Measurements from ENCODE around the gene CPEB1.

The CPEB1 gene

DNA sequence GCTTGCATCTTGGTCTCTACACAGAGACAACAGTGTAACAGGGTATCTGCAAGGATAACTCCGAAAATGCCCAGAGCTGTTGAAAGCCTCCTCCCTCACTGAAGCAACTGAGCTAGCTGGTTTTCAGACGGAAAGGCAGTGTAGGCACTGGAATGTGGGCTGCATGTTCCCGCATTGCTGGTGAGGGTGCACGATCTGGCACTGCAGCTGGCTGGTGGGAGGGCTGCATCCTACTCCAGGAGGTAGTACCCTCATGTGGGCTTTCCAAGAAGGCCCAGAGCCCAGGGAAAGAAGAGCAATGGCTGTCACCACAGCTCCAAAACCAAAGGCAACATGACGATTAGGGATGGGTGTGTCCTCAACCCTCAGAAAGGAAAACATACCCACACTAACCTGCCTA, 78.2 kb downstream of the CPEB1 start:
- TF ChIP-seq, protein P1, sequence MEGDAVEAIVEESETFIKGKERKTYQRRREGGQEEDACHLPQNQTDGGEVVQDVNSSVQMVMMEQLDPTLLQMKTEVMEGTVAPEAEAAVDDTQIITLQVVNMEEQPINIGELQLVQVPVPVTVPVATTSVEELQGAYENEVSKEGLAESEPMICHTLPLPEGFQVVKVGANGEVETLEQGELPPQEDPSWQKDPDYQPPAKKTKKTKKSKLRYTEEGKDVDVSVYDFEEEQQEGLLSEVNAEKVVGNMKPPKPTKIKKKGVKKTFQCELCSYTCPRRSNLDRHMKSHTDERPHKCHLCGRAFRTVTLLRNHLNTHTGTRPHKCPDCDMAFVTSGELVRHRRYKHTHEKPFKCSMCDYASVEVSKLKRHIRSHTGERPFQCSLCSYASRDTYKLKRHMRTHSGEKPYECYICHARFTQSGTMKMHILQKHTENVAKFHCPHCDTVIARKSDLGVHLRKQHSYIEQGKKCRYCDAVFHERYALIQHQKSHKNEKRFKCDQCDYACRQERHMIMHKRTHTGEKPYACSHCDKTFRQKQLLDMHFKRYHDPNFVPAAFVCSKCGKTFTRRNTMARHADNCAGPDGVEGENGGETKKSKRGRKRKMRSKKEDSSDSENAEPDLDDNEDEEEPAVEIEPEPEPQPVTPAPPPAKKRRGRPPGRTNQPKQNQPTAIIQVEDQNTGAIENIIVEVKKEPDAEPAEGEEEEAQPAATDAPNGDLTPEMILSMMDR (conservative IDR thresholded peaks at IDR 0.05): no peak
- no peak overlapping the region for H3K27ac ChIP-seq

DNA sequence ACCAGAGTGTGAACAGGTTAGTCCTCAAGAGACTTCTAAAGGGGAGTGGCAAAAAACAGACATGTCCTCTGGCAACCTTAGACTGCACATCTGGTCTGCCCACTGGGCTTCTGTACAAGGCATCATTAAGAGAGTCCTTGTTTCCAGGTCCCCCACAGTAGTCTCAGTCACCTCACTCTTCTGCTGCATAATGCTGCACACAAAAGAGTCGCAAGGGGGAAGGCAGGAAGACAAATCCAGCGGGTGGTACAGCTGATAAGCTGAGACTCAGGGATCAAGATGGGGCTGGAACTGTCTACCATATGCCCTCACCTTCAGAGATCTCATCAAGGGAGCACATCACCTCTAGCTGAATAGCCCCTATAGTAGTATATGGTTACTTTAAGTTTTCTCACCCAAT, 79.5 kb downstream of the CPEB1 start:
- TF ChIP-seq, protein P1 (conservative IDR thresholded peaks at IDR 0.05): no peak

DNA sequence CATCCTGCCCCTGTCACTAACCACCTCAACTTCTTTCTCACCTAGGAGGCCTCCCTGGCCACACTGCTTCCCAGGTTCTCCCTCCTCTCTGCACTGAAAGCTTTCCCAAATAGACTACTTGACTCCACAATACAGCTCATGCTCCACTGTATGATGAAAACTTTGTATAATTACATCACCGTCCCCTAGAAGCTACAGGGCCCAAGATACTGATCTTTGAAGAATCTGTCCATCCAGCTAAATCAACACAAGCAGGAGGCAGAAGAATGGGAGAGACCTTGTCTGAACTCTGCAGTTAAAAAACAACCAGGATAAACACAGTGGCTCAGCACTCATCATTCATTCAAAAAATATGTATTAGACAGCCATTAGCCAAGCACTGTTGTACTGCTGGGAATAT, 80.5 kb downstream of the CPEB1 start:
- TF ChIP-seq, protein P1 (conservative IDR thresholded peaks at IDR 0.05): no peak
- no peak overlapping the region for H3K27ac ChIP-seq

More for the DNA sequence above, 79.5 kb downstream of the CPEB1 start:
- H3K27ac ChIP-seq: no peak overlapping the region

DNA sequence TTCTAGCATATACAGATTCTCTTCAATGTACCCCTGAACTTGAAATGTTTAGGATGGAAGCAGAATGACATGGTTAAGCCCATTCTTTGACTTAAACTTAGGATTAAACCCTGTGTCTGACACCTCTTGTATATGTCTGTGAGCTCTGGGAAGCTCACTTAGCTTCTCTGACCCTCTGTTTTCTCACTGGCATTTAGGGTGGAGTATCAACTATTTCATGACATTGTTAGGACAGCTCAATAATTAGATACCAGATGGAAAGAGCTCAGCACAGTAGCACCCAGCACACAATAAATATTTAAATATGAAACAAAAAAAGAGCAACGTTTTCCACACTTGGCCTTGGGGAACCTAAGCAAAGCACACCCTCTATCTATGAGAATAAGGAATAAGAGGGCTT, 88.7 kb downstream of the CPEB1 start:
- no peak overlapping the region for H3K27ac ChIP-seq
- TF ChIP-seq, protein P1 (conservative IDR thresholded peaks at IDR 0.05): no peak

DNA sequence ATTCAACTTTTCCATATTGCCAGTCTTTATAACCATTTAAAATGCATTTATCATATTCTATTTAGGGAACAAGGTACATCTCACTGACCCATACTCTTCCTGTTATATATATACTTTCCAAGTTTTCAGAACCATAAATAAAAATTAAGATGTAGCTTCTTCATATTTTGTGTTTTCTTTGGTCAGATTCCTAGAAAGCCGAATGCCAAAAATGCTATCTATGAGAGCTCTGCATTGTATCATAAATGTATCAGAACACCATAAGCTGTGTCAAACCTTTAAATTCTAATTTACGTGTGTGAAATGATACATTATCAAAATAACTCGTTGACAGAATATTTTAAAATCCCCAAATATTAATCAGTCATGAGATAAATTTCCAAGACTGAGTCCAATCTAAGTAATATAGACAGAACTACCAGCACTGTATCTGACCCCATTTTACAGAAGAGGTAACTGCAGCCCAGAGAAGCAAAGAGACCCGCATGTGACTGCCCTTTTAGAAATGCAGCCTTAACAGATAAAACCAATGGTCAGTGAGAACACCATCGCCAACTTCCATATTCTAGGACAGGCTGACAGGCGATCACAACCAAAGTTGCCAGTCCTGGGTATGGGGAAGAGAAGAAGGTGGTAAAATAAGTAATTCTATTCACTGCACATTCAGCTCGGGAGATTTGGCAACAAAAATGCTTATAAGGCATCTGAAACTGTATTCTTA, 90.7 kb downstream of the CPEB1 start:
- no peak overlapping the region for H3K27ac ChIP-seq
- TF ChIP-seq, protein P1 (conservative IDR thresholded peaks at IDR 0.05): no peak

DNA sequence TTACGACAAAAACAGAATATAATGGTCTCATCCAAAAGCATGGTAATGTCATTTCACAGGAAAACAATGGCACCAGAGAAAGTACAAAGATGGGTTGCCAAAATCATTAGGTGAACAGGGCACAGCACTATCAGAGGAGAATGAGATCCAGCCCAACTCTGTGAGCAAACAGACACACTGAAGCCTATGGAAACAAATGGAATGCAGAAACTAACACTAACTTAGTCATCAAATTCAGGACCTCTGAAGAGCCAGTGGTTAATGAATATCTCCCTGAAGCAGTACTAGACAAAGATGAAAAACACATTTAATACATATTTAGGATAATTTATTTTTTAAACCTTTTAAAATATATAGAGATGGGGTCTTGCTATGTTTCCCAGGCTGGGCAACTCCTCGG, 92.3 kb downstream of the CPEB1 start:
- no peak overlapping the region for H3K27ac ChIP-seq
- TF ChIP-seq, protein P1 (conservative IDR thresholded peaks at IDR 0.05): no peak

DNA sequence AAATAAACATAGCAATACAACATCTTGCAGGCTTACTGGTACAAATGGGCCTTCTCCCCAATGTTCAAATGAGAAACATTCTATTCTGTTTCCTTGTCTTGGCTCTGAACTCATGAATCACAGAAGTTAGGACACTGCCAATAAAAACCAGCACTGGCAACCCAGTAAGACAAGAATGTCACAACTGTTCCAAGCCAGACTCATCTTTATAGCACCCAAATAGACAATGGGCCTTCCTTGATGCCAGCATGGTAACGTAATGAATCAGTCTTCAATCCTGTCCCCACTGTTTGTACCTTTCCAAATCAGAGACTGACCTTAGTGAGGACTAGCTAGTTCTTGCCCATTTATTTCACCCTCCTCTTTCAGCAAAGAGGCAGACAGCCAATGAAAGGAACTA, 92.8 kb downstream of the CPEB1 start:
- no peak overlapping the region for H3K27ac ChIP-seq
- TF ChIP-seq, protein P1 (conservative IDR thresholded peaks at IDR 0.05): no peak
